ENCODE results near the gene GAGE12F.
"Not testable (repeated sequence)": the region's sequence is repeated elsewhere in the genome, so short reads cannot be mapped to it uniquely, and the experiment has no call there.

The GAGE12F gene, protein sequence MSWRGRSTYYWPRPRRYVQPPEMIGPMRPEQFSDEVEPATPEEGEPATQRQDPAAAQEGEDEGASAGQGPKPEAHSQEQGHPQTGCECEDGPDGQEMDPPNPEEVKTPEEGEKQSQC

GRCh38 chrX:49560542-49560941, at the start of gene GAGE12F:
GAGE12F (plus strand) TSS chrX:49560842; CDS start chrX:49561997, 1,155 bp downstream.
- DNase-seq, result not testable (repeated sequence)

DNA sequence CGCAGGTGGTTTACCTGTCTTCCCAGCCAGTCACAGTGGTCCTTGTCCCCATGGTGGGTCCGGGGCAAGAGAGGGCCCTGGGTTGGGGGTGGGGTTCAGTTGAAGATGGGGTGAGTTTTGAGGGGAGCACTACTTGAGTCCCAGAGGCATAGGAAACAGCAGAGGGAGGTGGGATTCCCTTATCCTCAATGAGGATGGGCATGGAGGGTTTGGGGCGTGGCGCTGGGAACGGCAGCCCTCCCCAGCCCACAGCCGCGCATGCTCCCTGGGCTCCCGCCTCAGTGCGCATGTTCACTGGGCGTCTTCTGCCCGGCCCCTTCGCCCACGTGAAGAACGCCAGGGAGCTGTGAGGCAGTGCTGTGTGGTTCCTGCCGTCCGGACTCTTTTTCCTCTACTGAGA, 28.8 kb upstream of the GAGE12F start, which contains the start of gene GAGE12C:
TSS of gene GAGE12C (plus strand) at position 301 of the 400 bp plus-strand sequence. CDS start 1,155 bp downstream, outside the sequence.
- not testable (repeated sequence) for DNase-seq

GRCh38 chrX:49541433-49541832, 19.2 kb upstream of the GAGE12F start, which contains the start of gene GAGE12D:
GAGE12D (plus strand) TSS chrX:49541733; CDS start chrX:49542888, 1,155 bp downstream.
- DNase-seq, result not testable (repeated sequence)

- DNase-seq, result not testable (repeated sequence)
Measured at GRCh38 chrX:49550989-49551388, 9.7 kb upstream of the GAGE12F start, which contains the start of gene GAGE12E. GAGE12E (plus strand) TSS chrX:49551289; CDS start chrX:49552444, 1,155 bp downstream.

DNA sequence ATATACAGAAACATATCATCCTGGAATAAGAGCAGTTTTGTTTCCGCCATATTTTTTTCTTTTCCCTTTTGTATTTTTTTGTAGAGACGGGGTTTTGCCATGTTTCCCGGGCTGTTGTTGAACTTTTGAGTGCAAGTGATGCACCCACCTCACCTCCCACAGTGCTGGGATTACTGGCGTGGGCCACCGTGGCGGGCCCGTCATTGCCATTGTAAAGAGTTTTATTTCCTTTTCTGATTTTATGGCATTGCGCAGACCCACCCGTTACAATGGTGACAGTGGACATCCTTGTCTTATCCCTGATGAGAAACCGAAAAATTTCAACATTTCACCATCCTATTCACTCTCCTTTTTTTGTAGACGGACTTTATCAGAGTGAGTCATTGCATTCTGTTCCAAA, 8.1 kb downstream of the GAGE12F start:
- DNase-seq, result not testable (repeated sequence)

- DNase-seq, result not testable (repeated sequence)
Measured at GRCh38 chrX:49569152-49569551, 8.5 kb downstream of the GAGE12F start.

GRCh38 chrX:49570100-49570499, 9.5 kb downstream of the GAGE12F start, which contains the start of gene GAGE12G:
GAGE12G (plus strand) TSS chrX:49570400; CDS start chrX:49571555, 1,155 bp downstream.
- not testable (repeated sequence) for DNase-seq

GRCh38 chrX:49579649-49580048, 19.0 kb downstream of the GAGE12F start, which contains the start of gene GAGE12H:
GAGE12H (plus strand) TSS chrX:49579949; CDS start chrX:49581104, 1,155 bp downstream.
- DNase-seq, result not testable (repeated sequence)

- DNase-seq, result not testable (repeated sequence)
Measured at GRCh38 chrX:49589196-49589595, 28.6 kb downstream of the GAGE12F start, which contains the start of gene GAGE2A. GAGE2A (plus strand) TSS chrX:49589496; CDS start chrX:49590651, 1,155 bp downstream.

GRCh38 chrX:49589769-49590478, 29.3 kb downstream of the GAGE12F start:
- not testable (repeated sequence) for DNase-seq

DNA sequence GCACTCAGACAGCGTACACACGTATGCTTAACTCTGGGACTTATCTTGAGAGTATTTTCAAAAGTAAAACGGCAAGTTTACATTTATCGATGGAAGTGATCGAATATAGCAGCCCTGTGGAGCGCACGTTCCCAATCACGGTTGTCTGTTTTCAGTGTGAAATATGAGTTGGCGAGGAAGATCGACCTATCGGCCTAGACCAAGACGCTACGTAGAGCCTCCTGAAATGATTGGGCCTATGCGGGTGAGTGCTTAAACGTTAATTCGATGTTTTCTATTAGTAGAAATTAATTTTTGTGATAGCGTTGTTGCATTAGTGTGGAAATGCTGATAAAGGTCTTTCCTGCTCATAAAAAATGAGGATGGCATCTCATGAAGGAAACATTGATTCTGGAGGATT, 29.8 kb downstream of the GAGE12F start:
- not testable (repeated sequence) for DNase-seq

DNA sequence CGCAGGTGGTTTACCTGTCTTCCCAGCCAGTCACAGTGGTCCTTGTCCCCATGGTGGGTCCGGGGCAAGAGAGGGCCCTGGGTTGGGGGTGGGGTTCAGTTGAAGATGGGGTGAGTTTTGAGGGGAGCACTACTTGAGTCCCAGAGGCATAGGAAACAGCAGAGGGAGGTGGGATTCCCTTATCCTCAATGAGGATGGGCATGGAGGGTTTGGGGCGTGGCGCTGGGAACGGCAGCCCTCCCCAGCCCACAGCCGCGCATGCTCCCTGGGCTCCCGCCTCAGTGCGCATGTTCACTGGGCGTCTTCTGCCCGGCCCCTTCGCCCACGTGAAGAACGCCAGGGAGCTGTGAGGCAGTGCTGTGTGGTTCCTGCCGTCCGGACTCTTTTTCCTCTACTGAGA, 38.1 kb downstream of the GAGE12F start, which contains the start of gene GAGE1:
TSS of gene GAGE1 (plus strand) at position 301 of the 400 bp plus-strand sequence. CDS start 1,155 bp downstream, outside the sequence.
- DNase-seq, result not testable (repeated sequence)

- no peak for DNase-seq
Measured at GRCh38 chrX:49610718-49611310, 50.2 kb downstream of the GAGE12F start.

Measured in NCI-H2171 treated with DMSO at 0.1 percent for 48 hours (cell line).